SK-N-SH treated with all-trans-retinoic acid at 6 μM for 48 hours (cell line): Measurements from ENCODE around the gene SLC4A11.

Source experiments
- ATAC-seq: fragments of 200-7000 bp; cut with Tn5 transposase; 3 replicates; pipeline ENCODE4 v1.9.1; 2020; ENCODE audit warnings: mild to moderate bottlenecking, moderate library complexity
- ARNTL ChIP-seq: fragments of 450-650 bp; formaldehyde crosslinking; IDR thresholded peaks from 2 replicates; pipeline ENCODE4 v1.5.0; 2020; ENCODE audit warnings: low read depth, mild to moderate bottlenecking, moderate library complexity, borderline replicate concordance
- BACH2 ChIP-seq: fragments of 250-450 bp; sonication (Bioruptor Pico); IDR thresholded peaks from 2 replicates; pipeline ENCODE4 v1.9.0; 2021; ENCODE audit warnings: mild to moderate bottlenecking, borderline replicate concordance
- CSDC2 ChIP-seq: fragments of 250-450 bp; sonication (Bioruptor Pico); IDR thresholded peaks from 2 replicates; pipeline ENCODE4 v1.5.0; 2020; ENCODE audit warnings: mild to moderate bottlenecking, moderate library complexity
- ESRRG ChIP-seq: fragments of 250-450 bp; sonication (Bioruptor Pico); IDR thresholded peaks from 2 replicates; pipeline ENCODE4 v1.6.1; 2021; ENCODE audit warnings: mild to moderate bottlenecking
- ISL1 ChIP-seq: fragments of 250-450 bp; sonication (Bioruptor Pico); IDR thresholded peaks from 2 replicates; pipeline ENCODE4 v2.1.2; 2022; ENCODE audit warnings: mild to moderate bottlenecking, moderate library complexity
- OSR1 ChIP-seq: fragments of 250-450 bp; sonication (Bioruptor Pico); IDR thresholded peaks from 2 replicates; pipeline ENCODE4 v1.8.0; 2022; ENCODE audit warnings: moderate library complexity, mild to moderate bottlenecking, inconsistent platforms
- PPARA ChIP-seq: fragments of 250-450 bp; sonication (Bioruptor Pico); IDR thresholded peaks from 2 replicates; pipeline ENCODE4 v1.5.0; 2020; ENCODE audit warnings: mild to moderate bottlenecking, borderline replicate concordance
- RARB ChIP-seq: fragments of 250-450 bp; sonication (Bioruptor Pico); IDR thresholded peaks from 2 replicates; pipeline ENCODE4 v1.8.0; 2021; ENCODE audit warnings: mild to moderate bottlenecking, moderate library complexity
- SNAI2 ChIP-seq: fragments of 250-450 bp; sonication (Bioruptor Pico); IDR thresholded peaks from 2 replicates; pipeline ENCODE4 v1.5.0; 2020; ENCODE audit warnings: mild to moderate bottlenecking, moderate library complexity
- TCF4 ChIP-seq: fragments of 250-450 bp; sonication (Bioruptor Pico); IDR thresholded peaks from 2 replicates; pipeline ENCODE4 v1.8.0; 2021; ENCODE audit warnings: mild to moderate bottlenecking, moderate library complexity, borderline replicate concordance
- ZC3H10 ChIP-seq: fragments of 250-450 bp; sonication (Bioruptor Pico); IDR thresholded peaks from 2 replicates; pipeline ENCODE4 v1.5.1; 2021; ENCODE audit warnings: mild to moderate bottlenecking, moderate library complexity
- ZFP3 ChIP-seq: fragments of 250-450 bp; sonication (Bioruptor Pico); IDR thresholded peaks from 2 replicates; pipeline ENCODE4 v1.5.0; 2020; ENCODE audit warnings: mild to moderate bottlenecking, moderate library complexity
- ZFP30 ChIP-seq: fragments of 450-650 bp; formaldehyde crosslinking; IDR thresholded peaks from 2 replicates; pipeline ENCODE4 v1.5.0; 2022; ENCODE audit warnings: mild to moderate bottlenecking, moderate library complexity
- ZNF565 ChIP-seq: fragments of 450-650 bp; formaldehyde crosslinking; conservative IDR thresholded peaks from 2 replicates; pipeline ENCODE4 v1.5.0; 2020; ENCODE audit warnings: low read depth, mild to moderate bottlenecking, moderate library complexity
- ZNF70 ChIP-seq: fragments of 450-650 bp; formaldehyde crosslinking; IDR thresholded peaks from 2 replicates; pipeline ENCODE4 v1.5.0; 2020; ENCODE audit warnings: mild to moderate bottlenecking, moderate library complexity
- ZNF8 ChIP-seq: fragments of 450-650 bp; formaldehyde crosslinking; IDR thresholded peaks from 2 replicates; pipeline ENCODE4 v1.5.0; 2020; ENCODE audit warnings: mild to moderate bottlenecking, moderate library complexity
- TF ChIP-seq, protein P1 (sequence below): fragments of 250-450 bp; sonication (Bioruptor Pico); IDR thresholded peaks from 2 replicates; pipeline ENCODE4 v1.8.0; 2021; ENCODE audit warnings: low read depth, mild to moderate bottlenecking, moderate library complexity, borderline replicate concordance
- TF ChIP-seq, protein P2 (sequence below): fragments of 250-450 bp; sonication (Bioruptor Pico); IDR thresholded peaks from 2 replicates; pipeline ENCODE4 v1.8.0; 2020; ENCODE audit warnings: mild to moderate bottlenecking, moderate library complexity, borderline replicate concordance
- TF ChIP-seq, protein P3 (sequence below): fragments of 250-450 bp; sonication (Bioruptor Pico); IDR thresholded peaks from 2 replicates; pipeline ENCODE4 v1.5.1; 2020; ENCODE audit warnings: low read depth, mild to moderate bottlenecking, moderate library complexity
- TF ChIP-seq, protein P4 (sequence below): fragments of 250-450 bp; sonication (Bioruptor Pico); IDR thresholded peaks from 2 replicates; pipeline ENCODE4 v1.5.0; 2020; ENCODE audit warnings: mild to moderate bottlenecking, moderate library complexity

Gene SLC4A11

DNA sequence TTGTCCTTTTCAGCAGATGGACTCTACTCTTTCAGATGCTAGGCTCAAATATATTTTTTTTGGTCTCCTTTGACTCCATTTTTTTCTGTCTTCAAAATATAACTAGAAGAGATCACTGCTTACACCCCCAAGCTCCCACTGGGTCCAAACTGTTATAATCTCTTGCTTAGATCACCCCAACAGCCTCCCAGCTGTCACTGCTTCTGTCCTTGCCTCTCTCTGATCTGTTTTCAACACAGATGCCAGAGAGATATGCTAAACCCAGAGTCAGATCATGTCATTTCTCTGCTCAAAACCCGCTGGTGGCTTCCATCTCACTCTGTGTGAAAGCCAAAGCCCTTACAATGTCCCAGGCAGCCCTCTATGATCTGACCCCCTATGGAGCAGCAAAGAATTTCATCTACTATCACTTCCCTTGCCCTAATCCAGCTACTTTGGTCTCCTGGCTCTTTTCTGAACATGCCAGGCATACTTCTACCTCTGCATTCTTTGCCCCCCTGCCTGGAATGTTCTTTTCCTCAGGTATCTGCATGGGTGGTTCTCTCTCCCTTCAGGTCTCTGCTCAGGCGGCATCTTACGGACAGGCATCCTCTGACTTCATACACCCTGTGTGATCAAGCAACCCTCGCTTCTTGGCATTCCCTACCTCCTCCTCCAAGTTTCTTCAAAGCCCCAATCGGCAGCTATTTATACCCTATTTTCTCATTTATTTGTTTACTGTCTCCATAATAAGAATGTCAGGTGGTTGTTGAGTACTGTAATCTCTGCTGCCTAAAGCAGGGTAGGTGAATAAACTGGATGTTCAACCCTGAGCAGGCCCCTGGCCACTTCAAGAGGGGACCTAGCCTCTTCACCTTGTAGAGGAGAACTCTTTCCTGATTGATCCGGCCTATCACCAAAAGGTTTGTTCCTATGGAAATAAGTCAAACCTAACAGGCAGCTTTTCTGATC, 43.6 kb upstream of the SLC4A11 start:
- TF ChIP-seq BACH2 (CRISPR knock-in tag), result no peak
- peak; percentile 29; the same call in 1 of the 2 replicates for TF ChIP-seq ZNF70 (CRISPR knock-in tag)
- no peak for ATAC-seq

DNA sequence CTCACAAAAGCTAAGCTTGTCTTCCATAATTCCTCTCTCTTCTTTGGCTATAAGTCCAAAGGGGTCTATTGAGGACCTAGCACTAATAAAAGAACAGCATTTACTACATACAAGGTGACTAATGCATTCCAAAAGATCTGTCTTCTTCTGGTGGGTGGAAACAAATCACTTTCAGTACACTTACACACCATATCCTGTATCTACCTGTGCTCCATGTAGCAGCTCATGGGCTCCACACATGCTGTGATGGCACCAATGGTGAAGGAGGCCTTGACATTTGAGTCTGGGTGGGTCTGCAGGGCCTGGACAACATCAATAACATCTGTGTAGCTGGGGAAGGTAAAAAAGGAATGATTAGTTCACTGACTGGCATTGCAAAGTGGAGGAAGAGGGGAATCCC, 42.4 kb upstream of the SLC4A11 start:
- no peak for TF ChIP-seq ZNF8 (CRISPR knock-in tag)
- no peak for TF ChIP-seq ZNF70 (CRISPR knock-in tag)
- TF ChIP-seq TCF4, result no peak
- TF ChIP-seq ZC3H10 (CRISPR knock-in tag), result no peak
- no peak for TF ChIP-seq BACH2 (CRISPR knock-in tag)
- TF ChIP-seq ZFP30 (CRISPR knock-in tag), result no peak
- TF ChIP-seq, protein P1, sequence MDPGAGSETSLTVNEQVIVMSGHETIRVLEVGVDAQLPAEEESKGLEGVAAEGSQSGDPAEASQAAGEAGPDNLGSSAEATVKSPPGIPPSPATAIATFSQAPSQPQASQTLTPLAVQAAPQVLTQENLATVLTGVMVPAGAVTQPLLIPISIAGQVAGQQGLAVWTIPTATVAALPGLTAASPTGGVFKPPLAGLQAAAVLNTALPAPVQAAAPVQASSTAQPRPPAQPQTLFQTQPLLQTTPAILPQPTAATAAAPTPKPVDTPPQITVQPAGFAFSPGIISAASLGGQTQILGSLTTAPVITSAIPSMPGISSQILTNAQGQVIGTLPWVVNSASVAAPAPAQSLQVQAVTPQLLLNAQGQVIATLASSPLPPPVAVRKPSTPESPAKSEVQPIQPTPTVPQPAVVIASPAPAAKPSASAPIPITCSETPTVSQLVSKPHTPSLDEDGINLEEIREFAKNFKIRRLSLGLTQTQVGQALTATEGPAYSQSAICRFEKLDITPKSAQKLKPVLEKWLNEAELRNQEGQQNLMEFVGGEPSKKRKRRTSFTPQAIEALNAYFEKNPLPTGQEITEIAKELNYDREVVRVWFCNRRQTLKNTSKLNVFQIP (CRISPR knock-in tag), result no peak
- TF ChIP-seq ESRRG (CRISPR knock-in tag), result no peak
- TF ChIP-seq PPARA (CRISPR knock-in tag), result no peak
- TF ChIP-seq, protein P2, sequence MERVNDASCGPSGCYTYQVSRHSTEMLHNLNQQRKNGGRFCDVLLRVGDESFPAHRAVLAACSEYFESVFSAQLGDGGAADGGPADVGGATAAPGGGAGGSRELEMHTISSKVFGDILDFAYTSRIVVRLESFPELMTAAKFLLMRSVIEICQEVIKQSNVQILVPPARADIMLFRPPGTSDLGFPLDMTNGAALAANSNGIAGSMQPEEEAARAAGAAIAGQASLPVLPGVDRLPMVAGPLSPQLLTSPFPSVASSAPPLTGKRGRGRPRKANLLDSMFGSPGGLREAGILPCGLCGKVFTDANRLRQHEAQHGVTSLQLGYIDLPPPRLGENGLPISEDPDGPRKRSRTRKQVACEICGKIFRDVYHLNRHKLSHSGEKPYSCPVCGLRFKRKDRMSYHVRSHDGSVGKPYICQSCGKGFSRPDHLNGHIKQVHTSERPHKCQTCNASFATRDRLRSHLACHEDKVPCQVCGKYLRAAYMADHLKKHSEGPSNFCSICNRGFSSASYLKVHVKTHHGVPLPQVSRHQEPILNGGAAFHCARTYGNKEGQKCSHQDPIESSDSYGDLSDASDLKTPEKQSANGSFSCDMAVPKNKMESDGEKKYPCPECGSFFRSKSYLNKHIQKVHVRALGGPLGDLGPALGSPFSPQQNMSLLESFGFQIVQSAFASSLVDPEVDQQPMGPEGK (CRISPR knock-in tag), result no peak
- TF ChIP-seq, protein P3, sequence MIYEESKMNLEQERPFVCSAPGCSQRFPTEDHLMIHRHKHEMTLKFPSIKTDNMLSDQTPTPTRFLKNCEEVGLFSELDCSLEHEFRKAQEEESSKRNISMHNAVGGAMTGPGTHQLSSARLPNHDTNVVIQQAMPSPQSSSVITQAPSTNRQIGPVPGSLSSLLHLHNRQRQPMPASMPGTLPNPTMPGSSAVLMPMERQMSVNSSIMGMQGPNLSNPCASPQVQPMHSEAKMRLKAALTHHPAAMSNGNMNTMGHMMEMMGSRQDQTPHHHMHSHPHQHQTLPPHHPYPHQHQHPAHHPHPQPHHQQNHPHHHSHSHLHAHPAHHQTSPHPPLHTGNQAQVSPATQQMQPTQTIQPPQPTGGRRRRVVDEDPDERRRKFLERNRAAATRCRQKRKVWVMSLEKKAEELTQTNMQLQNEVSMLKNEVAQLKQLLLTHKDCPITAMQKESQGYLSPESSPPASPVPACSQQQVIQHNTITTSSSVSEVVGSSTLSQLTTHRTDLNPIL (CRISPR knock-in tag), result no peak
- TF ChIP-seq ZFP3 (CRISPR knock-in tag), result no peak
- TF ChIP-seq, protein P4, sequence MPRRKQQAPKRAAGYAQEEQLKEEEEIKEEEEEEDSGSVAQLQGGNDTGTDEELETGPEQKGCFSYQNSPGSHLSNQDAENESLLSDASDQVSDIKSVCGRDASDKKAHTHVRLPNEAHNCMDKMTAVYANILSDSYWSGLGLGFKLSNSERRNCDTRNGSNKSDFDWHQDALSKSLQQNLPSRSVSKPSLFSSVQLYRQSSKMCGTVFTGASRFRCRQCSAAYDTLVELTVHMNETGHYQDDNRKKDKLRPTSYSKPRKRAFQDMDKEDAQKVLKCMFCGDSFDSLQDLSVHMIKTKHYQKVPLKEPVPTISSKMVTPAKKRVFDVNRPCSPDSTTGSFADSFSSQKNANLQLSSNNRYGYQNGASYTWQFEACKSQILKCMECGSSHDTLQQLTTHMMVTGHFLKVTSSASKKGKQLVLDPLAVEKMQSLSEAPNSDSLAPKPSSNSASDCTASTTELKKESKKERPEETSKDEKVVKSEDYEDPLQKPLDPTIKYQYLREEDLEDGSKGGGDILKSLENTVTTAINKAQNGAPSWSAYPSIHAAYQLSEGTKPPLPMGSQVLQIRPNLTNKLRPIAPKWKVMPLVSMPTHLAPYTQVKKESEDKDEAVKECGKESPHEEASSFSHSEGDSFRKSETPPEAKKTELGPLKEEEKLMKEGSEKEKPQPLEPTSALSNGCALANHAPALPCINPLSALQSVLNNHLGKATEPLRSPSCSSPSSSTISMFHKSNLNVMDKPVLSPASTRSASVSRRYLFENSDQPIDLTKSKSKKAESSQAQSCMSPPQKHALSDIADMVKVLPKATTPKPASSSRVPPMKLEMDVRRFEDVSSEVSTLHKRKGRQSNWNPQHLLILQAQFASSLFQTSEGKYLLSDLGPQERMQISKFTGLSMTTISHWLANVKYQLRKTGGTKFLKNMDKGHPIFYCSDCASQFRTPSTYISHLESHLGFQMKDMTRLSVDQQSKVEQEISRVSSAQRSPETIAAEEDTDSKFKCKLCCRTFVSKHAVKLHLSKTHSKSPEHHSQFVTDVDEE (CRISPR knock-in tag), result no peak
- TF ChIP-seq CSDC2, result no peak
- TF ChIP-seq ARNTL, result no peak
- no peak for TF ChIP-seq ISL1 (CRISPR knock-in tag)
- no peak for TF ChIP-seq SNAI2
- TF ChIP-seq ZNF565 (CRISPR knock-in tag), result no peak
- TF ChIP-seq, all 23 proteins: peak for 0
- no peak for ATAC-seq

DNA sequence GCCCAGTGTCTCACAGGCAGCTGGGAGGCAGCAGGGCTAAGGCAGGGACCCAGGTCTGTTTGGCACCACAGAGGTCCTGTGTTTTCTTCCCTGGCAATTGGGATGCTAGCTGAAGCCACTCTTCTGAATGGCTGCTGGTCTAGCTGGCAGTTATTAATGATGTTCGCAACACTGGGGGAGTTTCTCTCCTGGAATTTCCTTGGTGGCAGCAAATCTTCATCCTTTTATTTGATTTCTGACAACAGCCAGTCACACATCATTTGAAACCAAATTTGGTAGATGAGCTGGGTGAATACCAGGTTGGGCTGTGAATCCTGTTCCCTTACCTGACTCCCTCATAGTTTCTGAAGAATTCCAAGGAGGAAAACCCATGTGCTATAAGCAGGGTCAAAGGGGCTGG, 40.8 kb upstream of the SLC4A11 start:
- no peak for ATAC-seq
- no peak for TF ChIP-seq BACH2 (CRISPR knock-in tag)
- no peak for TF ChIP-seq ZFP3 (CRISPR knock-in tag)
- no peak for TF ChIP-seq RARB (CRISPR knock-in tag)
- no peak for TF ChIP-seq PPARA (CRISPR knock-in tag)
- TF ChIP-seq ZC3H10 (CRISPR knock-in tag), result no peak
- TF ChIP-seq, protein P2 (CRISPR knock-in tag), result no peak
- TF ChIP-seq ZFP30 (CRISPR knock-in tag), result no peak
- TF ChIP-seq, protein P4 (CRISPR knock-in tag), result no peak
- TF ChIP-seq ISL1 (CRISPR knock-in tag), result no peak
- no peak for TF ChIP-seq ESRRG (CRISPR knock-in tag)
- no peak for TF ChIP-seq ZNF565 (CRISPR knock-in tag)
- TF ChIP-seq, protein P1 (CRISPR knock-in tag), result no peak
- no peak for TF ChIP-seq OSR1 (CRISPR knock-in tag)
- no peak for TF ChIP-seq ARNTL
